PC-3 (cell line): ENCODE results near the gene IRF1. TPM values are rescaled to one million over a fixed set of nuclear protein-coding genes. Genes with fewer than 3 reads are reported as not detected.

Experiments
- ATAC-seq: fragments of 200-7000 bp; cut with Tn5 transposase; 2 replicates; pipeline ENCODE4 v1.9.1; 2020; ENCODE audit warnings: mild to moderate bottlenecking, moderate library complexity
- BruUV-seq: library from RNA; stranded (reverse); fragments of 400-500 nt; replicated peaks from 2 replicates; lab custom pipeline; 2021; lab: Mats Ljungman, UMichigan
- CTCF ChIA-PET: fragments of 300-600 bp; sonication (Branson Sonifier 250); formaldehyde crosslinking; loops from one replicate; lab custom pipeline; 2022; ENCODE audit warnings: antibody characterized with exemption; lab: Charles Lee
- POLR2A ChIA-PET: fragments of 300-600 bp; sonication (Branson Sonifier 250); formaldehyde crosslinking; loops from one replicate; lab custom pipeline; 2022; ENCODE audit warnings: antibody characterized with exemption; ENCODE audit not compliant: unreplicated experiment; lab: Charles Lee
- DNase-seq: peaks from one replicate; pipeline ENCODE4 v3.0.0-alpha.2; 2015
- H2AFZ ChIP-seq: fragments of 300-600 bp; sonication (generic); 2 replicates; pipeline ENCODE4 v1.6.0; 2016; ENCODE audit warnings: antibody characterized with exemption, low read length
- H3F3A ChIP-seq: fragments of 300-600 bp; sonication (generic); one replicate; pipeline ENCODE4 v1.6.0; 2017; ENCODE audit warnings: antibody characterized with exemption, low read length, control low read depth, mild to moderate bottlenecking; ENCODE audit not compliant: unreplicated experiment
- H3K27ac ChIP-seq: fragments of 300-600 bp; sonication (generic); 2 replicates; pipeline ENCODE4 v1.5.1; 2016; ENCODE audit warnings: mild to moderate bottlenecking, low read length
- H3K27me3 ChIP-seq: fragments of 300-600 bp; sonication (generic); 2 replicates; pipeline ENCODE4 v1.6.1; 2016; ENCODE audit warnings: low read length, mixed read lengths
- H3K36me3 ChIP-seq: fragments of 300-600 bp; sonication (generic); 2 replicates; pipeline ENCODE4 v1.6.1; 2016; ENCODE audit warnings: low read depth, mixed run types, low read length, mixed read lengths
- H3K4me1 ChIP-seq: fragments of 300-600 bp; sonication (generic); 2 replicates; pipeline ENCODE4 v1.5.1; 2016; ENCODE audit warnings: low read length; ENCODE audit not compliant: insufficient read depth
- H3K4me2 ChIP-seq: fragments of 300-600 bp; sonication (generic); 2 replicates; pipeline ENCODE4 v1.6.0; 2016; ENCODE audit warnings: low read length
- H3K4me3 ChIP-seq: fragments of 300-600 bp; sonication (generic); 2 replicates; pipeline ENCODE4 v1.5.1; 2016; ENCODE audit warnings: mild to moderate bottlenecking, low read length, mixed read lengths
- H3K79me2 ChIP-seq: fragments of 300-600 bp; sonication (generic); 2 replicates; pipeline ENCODE4 v1.6.1; 2017; ENCODE audit warnings: low read length, mixed read lengths
- H3K9ac ChIP-seq: fragments of 300-600 bp; sonication (generic); 2 replicates; pipeline ENCODE4 v1.6.0; 2016; ENCODE audit warnings: mild to moderate bottlenecking, low read length
- H3K9me2 ChIP-seq: fragments of 300-600 bp; sonication (generic); replicated peaks from 2 replicates; pipeline ENCODE4 v1.6.1; 2016; ENCODE audit warnings: mixed run types, low read length, mixed read lengths
- H3K9me3 ChIP-seq: fragments of 300-600 bp; sonication (generic); 2 replicates; pipeline ENCODE4 v1.6.1; 2016; ENCODE audit warnings: low read length, mixed read lengths
- H4K20me1 ChIP-seq: fragments of 300-600 bp; sonication (generic); 2 replicates; pipeline ENCODE4 v1.6.1; 2016; ENCODE audit warnings: low read length, mixed read lengths
- CTCF ChIP-seq: fragments of 300-600 bp; sonication (generic); conservative IDR thresholded peaks from 2 replicates; pipeline ENCODE4 v1.5.1; 2017; ENCODE audit warnings: antibody characterized with exemption, low read depth, mild to moderate bottlenecking, low read length
- EZH2 ChIP-seq: fragments of 300-600 bp; sonication (generic); IDR thresholded peaks from one replicate; pipeline ENCODE4 v1.6.1; 2017; ENCODE audit warnings: antibody characterized with exemption, mild to moderate bottlenecking, low read length; ENCODE audit not compliant: unreplicated experiment
- EZH2phosphoT487 ChIP-seq: fragments of 300-600 bp; sonication (generic); IDR thresholded peaks from 2 replicates; pipeline ENCODE4 v1.6.1; 2018; ENCODE audit warnings: mild to moderate bottlenecking, antibody characterized with exemption, low read length, borderline replicate concordance
- intact Hi-C: fragments of 100-400 bp; cut with micrococcal nuclease; formaldehyde crosslinking; loops from 2 replicates; pipeline ENCODE4 v1.9.0; 2023
- total RNA-seq: library from RNA; depleted of rRNA; stranded (reverse); fragments of >200 nt; gene quantifications from 2 replicates; pipeline ENCODE4 v1.2.3, GENCODE V29; 2014

Gene IRF1
- total RNA-seq, 1 experiment from 2014 or later: 21.1 TPM

- no peaks in the 10 kb centered on the region for H3K27me3 ChIP-seq
- H3K9me3 ChIP-seq: no peaks in the 10 kb centered on the region
- peaks cover 35% of the 10 kb centered on the region for H3K4me1 ChIP-seq
- H4K20me1 ChIP-seq: no peaks in the 10 kb centered on the region
- no peak overlapping the region for H2AFZ ChIP-seq
- POLR2A ChIA-PET: interaction anchor here (0.6 kb wide), 1 partner anchor 27 kb away, joined by 6 read pairs; no protein-coding TSS in a partner anchor
- ATAC-seq (no peak), DNase-seq (no peak)
- CTCF ChIA-PET: no interaction called here
- intact Hi-C loops: no loop called here
- H3K79me2 ChIP-seq: no peaks in the 10 kb centered on the region
- H3K36me3 ChIP-seq: no peaks in the 10 kb centered on the region
- no peak overlapping the region for H3K9ac ChIP-seq
- H3K4me2 ChIP-seq: no peak overlapping the region
- H3K4me3 ChIP-seq: no peak overlapping the region
- H3K27ac ChIP-seq: no peak overlapping the region
- H3F3A ChIP-seq: no peaks in the 10 kb centered on the region
- no peaks in the 10 kb centered on the region for H3K9me2 ChIP-seq
- no TSS peak for BruUV-seq
- TF ChIP-seq CTCF (no peak), EZH2 (no peak), EZH2phosphoT487 (no peak)
These were observed 36.2 kb downstream of the IRF1 start for GRCh38 chr5:132454361-132454760.

- BruUV-seq: no TSS peak
- Histone ChIP-seq H3K4me3 (no peak overlapping the region), H3K27ac (0 out of 2 replicates have a peak overlapping the region, but pooled peaks have one; percentile 23), H3F3A (no peaks in the 10 kb centered on the region), H3K27me3 (no peaks in the 10 kb centered on the region), H3K4me2 (no peak overlapping the region), H3K4me1 (peaks cover 18% of the 10 kb centered on the region), H3K36me3 (no peaks in the 10 kb centered on the region), H3K9ac (no peak overlapping the region), H3K9me3 (no peaks in the 10 kb centered on the region), H3K9me2 (no peaks in the 10 kb centered on the region), H4K20me1 (no peaks in the 10 kb centered on the region), H3K79me2 (no peaks in the 10 kb centered on the region), H2AFZ (no peak overlapping the region)
- DNase-seq (peak; percentile 60), ATAC-seq (peak; percentile 94)
- POLR2A ChIA-PET: no interaction called here
- no peak for TF ChIP-seq CTCF
- TF ChIP-seq EZH2phosphoT487: no peak
- no peak for TF ChIP-seq EZH2
- intact Hi-C loops: no loop called here
- CTCF ChIA-PET: interaction anchor here (0.6 kb wide), 1 partner anchor 157 kb away, joined by 3 read pairs; no protein-coding TSS in a partner anchor
These were observed 39.2 kb downstream of the IRF1 start for GRCh38 chr5:132451387-132451786.

GRCh38 chr5:132449060-132449459 is 41.5 kb downstream of the IRF1 start:
- TF ChIP-seq EZH2phosphoT487 (no peak), CTCF (no peak), EZH2 (no peak)
- Histone ChIP-seq H3K9me2 (no peaks in the 10 kb centered on the region), H3K4me2 (no peak overlapping the region), H3K4me1 (peaks cover 28% of the 10 kb centered on the region), H3F3A (no peaks in the 10 kb centered on the region), H2AFZ (no peak overlapping the region), H3K79me2 (no peaks in the 10 kb centered on the region), H3K4me3 (no peak overlapping the region), H3K27ac (no peak overlapping the region), H3K36me3 (no peaks in the 10 kb centered on the region), H3K27me3 (no peaks in the 10 kb centered on the region), H3K9me3 (no peaks in the 10 kb centered on the region), H4K20me1 (no peaks in the 10 kb centered on the region), H3K9ac (no peak overlapping the region)
- no peak for ATAC-seq
- CTCF ChIA-PET: no interaction called here
- POLR2A ChIA-PET: no interaction called here
- BruUV-seq: no TSS peak
- intact Hi-C loops: no loop called here
- no peak for DNase-seq
